Activated CD8-positive, alpha-beta T cell treated with anti-CD3 and anti-CD28 coated beads, Interleukin-2, amount 10 ng/mL, durations not matched to agents 7 days and 5 days (primary cell): ENCODE results near the gene MAGOHB. TPM values are rescaled to one million over a fixed set of nuclear protein-coding genes. Genes with fewer than 3 reads are reported as not detected.
"Not testable (repeated sequence)": the region's sequence is repeated elsewhere in the genome, so short reads cannot be mapped to it uniquely, and the experiment has no call there.

Experiments
- ATAC-seq: fragments of 150-1000 bp; cut with Tn5 transposase; one replicate; pipeline ENCODE4 v1.10.0; 2021; ENCODE audit warnings: moderate library complexity
- CTCF ChIA-PET: fragments of 350-600 bp; sonication (Branson Sonifier 250); formaldehyde crosslinking; loops from one replicate; lab custom pipeline; 2021; ENCODE audit warnings: antibody characterized with exemption; lab: Charles Lee
- POLR2A ChIA-PET: fragments of 350-600 bp; sonication (Branson Sonifier 250); formaldehyde crosslinking; loops from one replicate; lab custom pipeline; 2021; ENCODE audit warnings: antibody characterized with exemption; lab: Charles Lee
- DNase-seq: peaks from one replicate; pipeline ENCODE4 v3.0.0-alpha.2; 2020
- H3K27ac Mint-ChIP-seq: one replicate; pipeline ENCODE4 v1.8.0; 2021; ENCODE audit warnings: mild to moderate bottlenecking, mixed read lengths
- H3K27me3 Mint-ChIP-seq: one replicate; pipeline ENCODE4 v1.8.0; 2021; ENCODE audit warnings: low read depth, mixed read lengths
- H3K36me3 Mint-ChIP-seq: one replicate; pipeline ENCODE4 v1.8.0; 2021; ENCODE audit warnings: low read depth, mixed read lengths
- H3K4me1 Mint-ChIP-seq: one replicate; pipeline ENCODE4 v1.8.0; 2021; ENCODE audit warnings: low read depth, mixed read lengths
- H3K4me3 Mint-ChIP-seq: one replicate; pipeline ENCODE4 v1.8.0; 2021; ENCODE audit warnings: mild to moderate bottlenecking, mixed read lengths
- H3K9me3 Mint-ChIP-seq: one replicate; pipeline ENCODE4 v1.8.0; 2022; ENCODE audit warnings: mixed read lengths; ENCODE audit not compliant: insufficient read depth
- total RNA-seq, 2 experiments: library from RNA; stranded (reverse); gene quantifications; one replicate each; pipeline ENCODE4 v1.2.3, GENCODE V29; 2021

MAGOHB gene
- total RNA-seq, 2 experiments from 2014 or later: 73.9 to 76.9 TPM

GRCh38 chr12:10611258-10611657, 2.2 kb downstream of the MAGOHB start:
- ATAC-seq, H3K27me3 Mint-ChIP-seq, H3K9me3 Mint-ChIP-seq, H3K27ac Mint-ChIP-seq, DNase-seq, H3K4me3 Mint-ChIP-seq: not testable (repeated sequence)
- CTCF ChIA-PET: interaction anchor here (0.8 to 1.1 kb wide), 3 partner anchors 139 to 397 kb away, joined by 3 to 5 read pairs (median 3); no protein-coding TSS in a partner anchor
- POLR2A ChIA-PET: interaction anchor here (0.7 kb wide), 1 partner anchor 22 kb away, joined by 3 read pairs; no protein-coding TSS in a partner anchor
- Mint-ChIP-seq H3K4me1 (peaks cover 42% of the 10 kb centered on the region), H3K36me3 (peaks cover 59% of the 10 kb centered on the region)

- no peaks in the 10 kb centered on the region for H3K27me3 Mint-ChIP-seq
- H3K27ac Mint-ChIP-seq: no peak overlapping the region
- DNase-seq (no peak), ATAC-seq (no peak)
- H3K4me3 Mint-ChIP-seq: no peak overlapping the region
- H3K36me3 Mint-ChIP-seq: peaks cover 65% of the 10 kb centered on the region
- no peaks in the 10 kb centered on the region for H3K9me3 Mint-ChIP-seq
- POLR2A ChIA-PET: interaction anchor here (0.6 kb wide), 1 partner anchor 339 kb away, joined by 3 read pairs; no protein-coding TSS in a partner anchor
- H3K4me1 Mint-ChIP-seq: peaks cover 40% of the 10 kb centered on the region
- CTCF ChIA-PET: no interaction called here
Measured at GRCh38 chr12:10610188-10610587, 3.2 kb downstream of the MAGOHB start.

GRCh38 chr12:10607885-10608458, 5.4 kb downstream of the MAGOHB start:
- Mint-ChIP-seq H3K27me3 (no peaks in the 10 kb centered on the region), H3K36me3 (peaks cover 74% of the 10 kb centered on the region), H3K27ac (no peak overlapping the region), H3K4me1 (peaks cover 42% of the 10 kb centered on the region), H3K9me3 (no peaks in the 10 kb centered on the region), H3K4me3 (no peak overlapping the region)
- ChIA-PET CTCF (interaction anchor here (0.7 to 1.6 kb wide), 7 partner anchors 11 to 372 kb away, joined by 3 to 6 read pairs (median 4); no protein-coding TSS in a partner anchor), POLR2A (interaction anchor here (0.6 kb wide), 1 partner anchor 374 kb away, joined by 3 read pairs; no protein-coding TSS in a partner anchor)
- ATAC-seq (no peak), DNase-seq (peak; percentile 37)

GRCh38 chr12:10601860-10602259, 11.5 kb downstream of the MAGOHB start:
- H3K27ac Mint-ChIP-seq: no peak overlapping the region
- H3K27me3 Mint-ChIP-seq: no peaks in the 10 kb centered on the region
- H3K4me1 Mint-ChIP-seq: peaks cover 20% of the 10 kb centered on the region
- CTCF ChIA-PET: no interaction called here
- no peak for DNase-seq
- peaks cover 48% of the 10 kb centered on the region for H3K36me3 Mint-ChIP-seq
- no peak overlapping the region for H3K4me3 Mint-ChIP-seq
- POLR2A ChIA-PET: interaction anchor here (1.8 kb wide), 1 partner anchor 12 kb away, joined by 10 read pairs; the partner anchor contains the start of gene MAGOHB
- no peak for ATAC-seq
- H3K9me3 Mint-ChIP-seq: no peaks in the 10 kb centered on the region

DNA sequence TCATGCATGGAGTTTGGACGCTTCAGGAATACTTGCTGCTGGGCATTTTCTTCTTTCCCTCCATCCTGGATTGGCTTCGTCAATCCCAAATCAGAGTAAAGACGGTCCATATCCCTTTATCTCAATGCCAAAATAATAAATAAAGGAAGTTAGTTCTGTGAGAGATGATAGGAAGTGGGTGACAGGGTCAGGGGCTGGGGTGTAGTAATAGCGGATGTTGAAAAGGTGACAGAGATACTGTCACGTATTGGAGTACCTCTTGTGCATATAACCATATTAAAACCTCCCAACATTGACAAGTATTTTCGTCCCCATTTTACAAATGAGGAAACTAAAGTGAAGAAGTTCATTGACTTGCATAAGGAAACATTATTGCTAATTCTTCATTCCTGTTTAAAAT, 12.4 kb downstream of the MAGOHB start:
- H3K4me1 Mint-ChIP-seq: peaks cover 20% of the 10 kb centered on the region
- no peaks in the 10 kb centered on the region for H3K27me3 Mint-ChIP-seq
- ChIA-PET CTCF (no interaction called here), POLR2A (interaction anchor here (1.8 kb wide), 1 partner anchor 12 kb away, joined by 10 read pairs; the partner anchor contains the start of gene MAGOHB)
- H3K27ac Mint-ChIP-seq: no peak overlapping the region
- DNase-seq (no peak), ATAC-seq (no peak)
- peaks cover 50% of the 10 kb centered on the region for H3K36me3 Mint-ChIP-seq
- H3K9me3 Mint-ChIP-seq: no peaks in the 10 kb centered on the region
- no peak overlapping the region for H3K4me3 Mint-ChIP-seq

- Mint-ChIP-seq H3K4me1 (no peaks in the 10 kb centered on the region), H3K4me3 (no peak overlapping the region), H3K36me3 (peaks cover 50% of the 10 kb centered on the region), H3K9me3 (no peaks in the 10 kb centered on the region), H3K27me3 (no peaks in the 10 kb centered on the region), H3K27ac (no peak overlapping the region)
- ChIA-PET CTCF (no interaction called here), POLR2A (interaction anchor here (2.4 kb wide), 1 partner anchor 17 kb away, joined by 6 read pairs; the partner anchor contains the start of gene MAGOHB)
- no peak for DNase-seq
- no peak for ATAC-seq
Measured at GRCh38 chr12:10595881-10596280, 17.5 kb downstream of the MAGOHB start.

GRCh38 chr12:10590966-10591365, 22.4 kb downstream of the MAGOHB start:
- DNase-seq (no peak), ATAC-seq (no peak)
- Mint-ChIP-seq H3K36me3 (peaks cover 58% of the 10 kb centered on the region), H3K9me3 (no peaks in the 10 kb centered on the region), H3K4me1 (no peaks in the 10 kb centered on the region), H3K27ac (no peak overlapping the region), H3K27me3 (no peaks in the 10 kb centered on the region), H3K4me3 (no peak overlapping the region)
- POLR2A ChIA-PET: no interaction called here
- CTCF ChIA-PET: no interaction called here

GRCh38 chr12:10584415-10584814, 29.0 kb downstream of the MAGOHB start:
- Mint-ChIP-seq H3K27me3 (no peaks in the 10 kb centered on the region), H3K4me3 (no peak overlapping the region), H3K36me3 (peaks cover 59% of the 10 kb centered on the region), H3K9me3 (peaks cover 16% of the 10 kb centered on the region), H3K4me1 (peaks cover 3% of the 10 kb centered on the region), H3K27ac (no peak overlapping the region)
- ChIA-PET POLR2A (interaction anchor here (1.4 kb wide), 1 partner anchor 29 kb away, joined by 6 read pairs; the partner anchor contains the start of gene MAGOHB), CTCF (no interaction called here)
- ATAC-seq (no peak), DNase-seq (no peak)

DNA sequence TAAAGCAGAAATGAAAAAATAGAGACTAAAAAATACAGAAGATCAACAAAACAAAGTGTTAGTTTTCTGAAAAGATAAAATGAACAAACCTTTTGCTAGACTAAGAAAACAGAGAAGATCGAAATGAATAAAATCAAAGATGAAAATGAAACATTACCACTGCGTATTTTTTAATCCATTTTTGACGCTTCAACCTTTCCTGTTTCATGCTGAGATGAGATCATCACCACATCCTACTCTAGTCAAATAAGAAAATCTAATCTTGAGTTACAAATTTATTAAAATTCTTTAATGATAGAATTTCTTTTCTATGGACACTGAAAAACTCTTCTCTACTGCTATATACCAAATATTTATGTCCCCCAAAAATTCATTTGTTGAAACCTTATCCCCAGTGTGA, 30.7 kb downstream of the MAGOHB start:
- ATAC-seq (no peak), DNase-seq (no peak)
- peaks cover 49% of the 10 kb centered on the region for H3K36me3 Mint-ChIP-seq
- no peaks in the 10 kb centered on the region for H3K27me3 Mint-ChIP-seq
- no peak overlapping the region for H3K4me3 Mint-ChIP-seq
- H3K9me3 Mint-ChIP-seq: peaks cover 16% of the 10 kb centered on the region
- no peak overlapping the region for H3K27ac Mint-ChIP-seq
- H3K4me1 Mint-ChIP-seq: peaks cover 3% of the 10 kb centered on the region
- POLR2A ChIA-PET: no interaction called here
- CTCF ChIA-PET: no interaction called here

DNA sequence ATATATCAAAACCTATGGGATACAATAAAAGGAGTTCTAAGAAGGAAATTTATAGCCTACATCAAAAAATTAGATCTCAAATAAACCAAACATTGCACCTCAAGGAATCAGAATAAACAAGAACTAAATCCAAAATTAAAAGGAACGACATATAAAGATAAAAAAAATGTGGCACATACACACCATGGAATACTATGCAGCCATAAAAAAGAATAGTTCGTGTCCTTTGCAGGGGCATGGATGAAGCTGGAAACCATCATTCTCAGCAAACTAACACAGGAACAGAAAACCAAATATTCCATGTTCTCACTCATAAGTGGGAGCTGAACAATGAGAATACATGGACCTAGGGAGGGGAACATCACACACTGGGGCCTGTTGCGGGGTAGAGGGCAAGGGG, 31.3 kb downstream of the MAGOHB start:
- ATAC-seq, POLR2A ChIA-PET, H3K4me3 Mint-ChIP-seq, H3K27me3 Mint-ChIP-seq, H3K27ac Mint-ChIP-seq, H3K4me1 Mint-ChIP-seq, DNase-seq: not testable (repeated sequence)
- H3K9me3 Mint-ChIP-seq: peaks cover 16% of the 10 kb centered on the region
- CTCF ChIA-PET: interaction anchor here (1.1 kb wide), 1 partner anchor 168 kb away, joined by 3 read pairs; no protein-coding TSS in a partner anchor
- peaks cover 44% of the 10 kb centered on the region for H3K36me3 Mint-ChIP-seq

GRCh38 chr12:10574307-10574706, 39.1 kb downstream of the MAGOHB start:
- DNase-seq: no peak
- H3K36me3 Mint-ChIP-seq: peaks cover 51% of the 10 kb centered on the region
- H3K4me1 Mint-ChIP-seq: peaks cover 17% of the 10 kb centered on the region
- H3K4me3 Mint-ChIP-seq: no peak overlapping the region
- H3K27ac Mint-ChIP-seq: no peak overlapping the region
- ChIA-PET CTCF (interaction anchor here (0.9 to 1.0 kb wide), 2 partner anchors 11 to 421 kb away, joined by 3 read pairs; no protein-coding TSS in a partner anchor), POLR2A (no interaction called here)
- H3K9me3 Mint-ChIP-seq: no peaks in the 10 kb centered on the region
- H3K27me3 Mint-ChIP-seq: no peaks in the 10 kb centered on the region
- ATAC-seq: no peak

DNA sequence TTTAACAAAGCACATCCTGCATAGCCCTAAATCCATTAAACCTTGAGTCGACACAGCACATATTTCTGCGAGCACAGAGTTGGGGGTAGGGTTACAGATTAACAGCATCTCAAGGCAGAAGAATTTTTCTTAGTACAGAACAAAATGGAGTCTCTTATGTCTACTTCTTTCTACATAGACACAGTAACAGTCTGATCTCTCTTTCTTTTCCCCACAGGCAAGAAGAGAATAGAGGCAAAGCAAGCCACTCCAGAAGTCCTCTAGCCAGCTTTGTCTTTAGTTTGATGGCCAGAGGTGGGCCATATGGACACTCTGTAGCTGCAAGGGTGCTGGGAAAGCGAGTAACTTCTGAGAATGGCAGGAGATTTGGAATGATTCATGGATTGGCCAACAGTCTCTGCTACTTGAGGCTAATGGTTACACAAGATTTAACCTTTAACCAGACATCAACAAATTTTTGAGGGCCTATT, 41.4 kb downstream of the MAGOHB start:
- H3K36me3 Mint-ChIP-seq: peaks cover 64% of the 10 kb centered on the region
- POLR2A ChIA-PET: not testable (repeated sequence)

More for the DNA sequence above, 41.4 kb downstream of the MAGOHB start:
- DNase-seq, ATAC-seq, H3K9me3 Mint-ChIP-seq, CTCF ChIA-PET, H3K27ac Mint-ChIP-seq, H3K4me3 Mint-ChIP-seq, H3K27me3 Mint-ChIP-seq: not testable (repeated sequence)
- H3K4me1 Mint-ChIP-seq: peaks cover 33% of the 10 kb centered on the region
